ENCODE results near the gene QSOX2.

Gene QSOX2

GRCh38 chr9:136213733-136214132 is 31.9 kb downstream of the QSOX2 start:
- no peak for DNase-seq

GRCh38 chr9:136212345-136212950 is 33.2 kb downstream of the QSOX2 start:
- no peak for DNase-seq

GRCh38 chr9:136211441-136212344 is 33.9 kb downstream of the QSOX2 start:
- DNase-seq, result no peak

GRCh38 chr9:136211006-136211405 is 34.6 kb downstream of the QSOX2 start:
- no peak for DNase-seq

GRCh38 chr9:136210276-136210675 is 35.3 kb downstream of the QSOX2 start:
- no peak for DNase-seq

GRCh38 chr9:136209786-136210185 is 35.8 kb downstream of the QSOX2 start:
- no peak for DNase-seq

GRCh38 chr9:136209232-136209631 is 36.4 kb downstream of the QSOX2 start:
- no peak for DNase-seq

- no peak for DNase-seq
These were observed 36.9 kb downstream of the QSOX2 start for GRCh38 chr9:136208675-136209074.

GRCh38 chr9:136207616-136208015 is 38.0 kb downstream of the QSOX2 start:
- no peak for DNase-seq

GRCh38 chr9:136206602-136207275 is 38.9 kb downstream of the QSOX2 start:
- DNase-seq, result no peak

- no peak for DNase-seq
These were observed 40.0 kb downstream of the QSOX2 start for GRCh38 chr9:136205707-136205992.

- no peak for DNase-seq
These were observed 40.5 kb downstream of the QSOX2 start, which contains the start of gene LHX3 for GRCh38 chr9:136204838-136205706. TSS of gene LHX3 (minus strand) at chr9:136205128. CDS start at chr9:136205012, 116 bp downstream.

- no peak for DNase-seq
These were observed 41.3 kb downstream of the QSOX2 start for GRCh38 chr9:136204145-136204805.

GRCh38 chr9:136203408-136204144 is 42.0 kb downstream of the QSOX2 start:
- no peak for DNase-seq

- no peak for DNase-seq
These were observed 42.9 kb downstream of the QSOX2 start for GRCh38 chr9:136202454-136203407.

GRCh38 chr9:136201609-136202453 is 43.8 kb downstream of the QSOX2 start:
- no peak for DNase-seq

GRCh38 chr9:136201174-136201573 is 44.4 kb downstream of the QSOX2 start:
- no peak for DNase-seq

- no peak for DNase-seq
These were observed 45.2 kb downstream of the QSOX2 start for GRCh38 chr9:136200424-136200823.

Data from HCEC 1CT (cell line).